HG02642 (cell line): ENCODE data around the gene FBXO17.
"Not testable (repeated sequence)": the region's sequence is repeated elsewhere in the genome, so short reads cannot be mapped to it uniquely, and the experiment has no call there.

ENCODE experiments used
- ATAC-seq: cut with Tn5 transposase; IDR thresholded peaks from one replicate; pipeline ENCODE4 v1.9.1; 2021; ENCODE audit warnings: mild to moderate bottlenecking; ENCODE audit not compliant: unreplicated experiment, poor library complexity

The FBXO17 gene, protein sequence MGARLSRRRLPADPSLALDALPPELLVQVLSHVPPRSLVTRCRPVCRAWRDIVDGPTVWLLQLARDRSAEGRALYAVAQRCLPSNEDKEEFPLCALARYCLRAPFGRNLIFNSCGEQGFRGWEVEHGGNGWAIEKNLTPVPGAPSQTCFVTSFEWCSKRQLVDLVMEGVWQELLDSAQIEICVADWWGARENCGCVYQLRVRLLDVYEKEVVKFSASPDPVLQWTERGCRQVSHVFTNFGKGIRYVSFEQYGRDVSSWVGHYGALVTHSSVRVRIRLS

GRCh38 chr19:38975214-38975860 is at the start of gene FBXO17:
FBXO17 (minus strand) TSS chr19:38975742; CDS start chr19:38950319, 25,423 bp downstream.
- no peak for ATAC-seq

- ATAC-seq, result no peak
These were observed 49.5 kb upstream of the FBXO17 start for GRCh38 chr19:39024875-39025641.

- no peak for ATAC-seq
These were observed 45.5 kb upstream of the FBXO17 start for GRCh38 chr19:39021063-39021462.

GRCh38 chr19:39017646-39018045 is 42.1 kb upstream of the FBXO17 start:
- no peak for ATAC-seq

GRCh38 chr19:39017026-39017425 is 41.5 kb upstream of the FBXO17 start:
- no peak for ATAC-seq

GRCh38 chr19:39014037-39014436 is 38.5 kb upstream of the FBXO17 start:
- no peak for ATAC-seq

DNA sequence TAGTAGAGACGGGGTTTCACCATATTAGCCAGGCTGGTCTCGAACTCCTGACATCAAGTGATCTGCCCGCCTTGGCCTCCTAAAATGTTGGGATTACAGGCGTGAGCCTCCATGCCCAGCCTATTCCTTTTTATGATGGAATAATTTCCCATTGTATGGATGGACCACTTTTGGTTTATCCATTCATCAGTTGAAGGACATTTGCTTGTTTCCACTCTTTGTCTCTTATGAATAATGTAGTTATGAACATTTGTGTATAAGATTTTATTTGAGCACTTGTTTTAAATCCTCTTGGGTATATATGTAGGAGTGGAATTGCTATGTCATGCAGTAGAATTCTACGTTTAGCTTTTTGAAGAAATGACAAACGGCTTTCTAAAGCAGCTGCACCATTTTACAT is 33.5 kb upstream of the FBXO17 start:
- ATAC-seq, result no peak

DNA sequence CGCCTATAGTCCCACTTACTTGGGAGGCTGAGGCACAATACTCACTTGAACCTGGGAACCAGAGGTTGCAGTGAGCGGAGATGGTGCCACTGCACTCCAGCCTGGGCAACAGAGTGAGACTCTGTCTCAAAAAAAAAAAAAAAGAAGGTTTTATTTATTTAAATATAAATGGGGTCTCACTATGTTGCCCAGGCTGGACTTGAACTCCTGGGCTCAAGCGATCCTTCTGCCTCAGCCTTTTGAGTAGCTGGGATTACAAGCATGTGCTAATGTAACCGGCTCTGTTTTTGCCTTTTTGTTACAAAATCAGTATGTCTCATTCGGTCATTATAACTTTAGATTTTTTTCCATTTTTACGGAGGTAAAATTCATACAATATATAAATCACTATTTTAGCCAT is 32.6 kb upstream of the FBXO17 start:
- ATAC-seq, result no peak

DNA sequence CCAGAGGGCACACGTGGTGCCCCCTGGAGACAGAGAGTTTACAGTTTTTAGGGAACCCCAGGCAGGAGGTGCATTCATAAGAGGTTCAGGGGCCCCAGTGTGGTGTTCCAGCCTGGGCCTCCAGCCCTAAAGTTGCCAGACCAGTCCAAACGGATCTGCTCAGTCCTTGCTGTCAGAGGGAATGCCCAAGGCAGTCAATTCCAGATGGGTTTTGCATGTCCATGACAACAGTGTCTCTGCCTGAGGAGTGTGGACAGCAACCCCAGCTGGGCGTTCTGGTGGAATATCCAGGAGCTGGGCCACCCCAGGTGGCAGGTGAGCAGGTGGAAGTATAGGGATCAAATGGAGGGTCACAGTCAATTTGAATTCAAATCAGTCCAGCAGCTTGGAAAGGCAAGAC is 31.6 kb upstream of the FBXO17 start:
- ATAC-seq, result no peak

- no peak for ATAC-seq
These were observed 28.9 kb upstream of the FBXO17 start for GRCh38 chr19:39004403-39004802.

DNA sequence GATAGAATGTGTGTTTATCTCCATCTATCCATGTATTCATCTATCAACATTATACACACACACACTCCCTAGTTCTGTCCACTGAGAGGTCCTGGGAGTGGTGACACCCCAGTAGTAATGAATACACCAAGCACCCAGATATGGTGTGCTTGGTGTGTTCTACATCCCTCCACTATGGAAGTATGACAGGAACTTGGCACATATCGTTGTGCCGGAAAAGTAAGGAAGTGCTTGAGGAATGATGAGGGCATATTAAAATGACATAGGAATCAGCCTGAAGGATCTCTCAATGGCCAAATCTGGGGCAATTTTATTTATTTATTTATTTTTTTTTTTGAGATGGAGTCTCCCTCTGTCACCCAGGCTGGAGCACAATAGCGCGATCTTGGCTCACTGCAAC is 28.3 kb upstream of the FBXO17 start:
- ATAC-seq, result no peak

DNA sequence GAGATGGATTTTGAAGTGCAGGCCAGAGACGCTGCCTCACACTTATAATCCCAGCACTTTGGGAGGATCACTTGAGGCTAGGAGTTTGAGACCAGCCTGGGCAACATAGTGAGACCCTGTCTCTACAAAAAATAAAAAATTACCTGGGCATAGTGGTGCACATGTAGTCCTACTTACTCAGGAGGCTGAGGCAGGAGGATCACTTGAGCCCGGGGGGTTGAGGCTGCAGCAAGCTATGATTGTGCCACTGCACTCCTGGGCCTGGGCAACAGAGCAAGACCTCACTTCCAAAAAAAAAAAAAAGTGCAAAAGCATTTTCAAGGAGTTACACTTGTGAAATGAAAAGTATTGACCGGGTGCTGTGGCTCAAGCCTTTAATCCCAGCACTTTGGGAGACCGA is 27.6 kb upstream of the FBXO17 start:
- ATAC-seq, result no peak

DNA sequence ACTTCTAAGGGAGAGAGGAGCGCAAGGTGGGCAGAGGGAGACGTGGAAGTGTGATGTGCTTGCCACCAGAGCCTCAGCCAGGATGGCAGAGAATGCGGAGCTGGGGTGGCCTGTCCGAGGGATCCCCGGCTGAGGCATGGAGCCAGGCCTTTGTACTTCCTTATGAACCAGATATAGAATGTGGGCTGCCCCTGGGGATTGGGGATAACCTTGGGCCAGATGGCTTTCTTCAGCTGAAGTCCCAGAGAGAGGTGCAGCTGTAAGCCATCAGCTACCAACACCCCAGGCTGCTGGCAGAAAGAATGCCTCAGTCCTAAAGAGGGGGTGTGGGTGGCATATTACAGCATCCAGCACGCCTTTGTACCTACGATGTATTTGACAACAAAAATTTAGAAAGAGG is 25.5 kb upstream of the FBXO17 start:
- no peak for ATAC-seq

DNA sequence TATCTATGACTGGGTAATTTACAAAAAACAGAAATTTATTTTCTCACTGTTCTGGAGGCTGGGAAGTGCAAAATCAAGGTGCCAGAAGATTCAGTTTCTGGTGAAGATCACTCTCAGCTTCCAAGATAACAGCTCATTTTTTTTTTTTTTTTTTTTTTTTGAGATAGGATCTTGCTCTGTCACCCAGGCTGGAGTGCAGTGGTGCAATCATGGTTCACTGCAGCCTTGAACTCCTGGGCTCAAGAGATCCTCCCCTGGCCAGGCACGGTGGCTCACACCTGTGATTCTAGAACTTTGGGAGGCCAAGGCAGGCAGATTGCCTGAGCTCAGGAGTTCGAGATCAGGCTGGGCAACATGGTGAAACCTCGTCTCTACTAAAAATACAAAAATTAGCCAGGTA is 22.0 kb upstream of the FBXO17 start:
- not testable (repeated sequence) for ATAC-seq

DNA sequence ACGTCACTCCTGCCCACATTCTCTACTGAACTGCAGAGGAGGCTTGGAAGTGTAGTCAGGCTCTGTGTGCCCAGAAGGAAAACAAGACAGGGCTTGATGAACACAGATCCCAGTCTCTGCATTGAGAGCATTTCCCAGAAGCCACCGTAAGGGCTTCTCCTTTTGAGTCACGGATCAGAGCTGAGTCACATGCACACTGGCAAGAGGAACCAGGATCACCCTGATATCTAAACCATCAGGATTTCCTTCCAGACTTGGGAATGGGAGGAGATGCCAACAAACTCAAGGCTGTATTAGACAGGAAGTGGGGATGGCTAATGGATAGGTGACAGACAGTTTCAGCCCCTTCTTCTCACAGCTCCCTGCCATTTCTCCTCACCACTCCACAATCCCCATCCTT is 17.7 kb upstream of the FBXO17 start:
- no peak for ATAC-seq

DNA sequence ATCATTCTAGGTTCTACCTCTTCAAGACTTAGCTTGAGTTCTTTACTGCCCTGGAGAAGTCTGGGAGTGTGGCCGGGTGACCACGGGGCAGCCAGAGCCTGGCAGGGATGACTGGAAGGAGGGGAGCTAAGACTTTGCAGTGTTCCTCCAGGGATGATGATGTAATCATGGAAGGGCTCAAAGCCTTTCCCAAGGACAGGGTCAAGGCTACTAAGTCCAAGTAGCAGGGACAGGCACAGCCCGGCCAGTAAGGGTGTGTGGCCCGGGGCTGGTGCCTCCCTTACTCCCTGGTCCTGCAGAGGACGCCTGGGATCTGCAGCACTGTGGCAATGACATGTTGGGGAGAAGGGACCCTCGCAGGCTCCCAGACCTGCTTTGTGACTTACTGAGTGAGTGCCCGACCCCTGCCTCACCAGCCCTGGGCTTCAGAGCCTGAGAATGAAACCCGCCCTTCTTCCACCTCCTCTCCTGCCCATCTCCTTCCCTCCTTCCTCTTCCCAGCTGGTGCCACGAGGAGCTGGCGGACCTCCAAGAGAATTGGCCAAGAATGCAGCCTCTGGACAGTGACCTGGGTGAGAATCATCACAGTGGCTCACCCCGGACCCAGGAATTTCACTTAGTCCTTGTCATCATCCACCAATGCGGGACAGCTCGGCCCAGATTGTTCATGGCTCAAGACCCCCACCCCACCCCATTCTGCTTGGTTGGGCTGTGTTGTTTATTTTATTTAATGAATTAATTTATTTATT is 15.6 kb upstream of the FBXO17 start:
- no peak for ATAC-seq

GRCh38 chr19:38989614-38990013 is 14.1 kb upstream of the FBXO17 start:
- not testable (repeated sequence) for ATAC-seq

DNA sequence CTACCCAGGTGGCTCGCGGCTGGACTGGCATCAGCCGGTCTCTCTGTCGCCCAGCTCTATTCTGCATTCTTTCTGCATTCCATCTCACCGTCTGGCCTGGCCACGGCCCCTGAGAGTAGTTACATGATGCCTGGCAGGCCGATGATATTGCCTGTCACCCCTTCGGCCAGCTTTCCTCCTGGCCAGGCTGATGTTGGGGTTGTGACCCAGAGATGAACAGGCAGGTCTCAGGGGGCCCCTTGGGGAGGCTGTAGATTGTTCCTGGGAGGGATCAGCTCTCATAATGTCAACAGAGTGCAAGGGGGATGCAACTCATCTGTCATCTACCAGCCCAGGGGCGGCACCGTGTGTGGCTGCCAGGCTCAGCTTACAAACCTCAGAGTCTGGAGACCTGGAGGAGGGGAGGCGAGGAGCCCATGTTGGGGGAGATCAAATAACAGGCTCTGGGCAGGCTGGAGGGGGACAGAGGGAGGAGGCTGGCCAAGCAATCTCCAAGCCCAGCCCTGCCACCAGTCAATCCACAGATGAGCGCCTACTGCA is 13.6 kb upstream of the FBXO17 start:
- no peak for ATAC-seq

GRCh38 chr19:38988627-38989026 is 13.1 kb upstream of the FBXO17 start:
- ATAC-seq, result not testable (repeated sequence)

GRCh38 chr19:38987745-38988144 is 12.2 kb upstream of the FBXO17 start:
- not testable (repeated sequence) for ATAC-seq
